K562 (cell line): ENCODE data around the gene GORASP2. TPM values are rescaled to one million over a fixed set of nuclear protein-coding genes. Genes with fewer than 3 reads are reported as not detected.

Experiments used
- ATAC-seq: fragments of 200-7000 bp; cut with Tn5 transposase; 3 replicates; pipeline ENCODE4 v1.9.1; 2020; ENCODE audit warnings: moderate library complexity
- BruUV-seq: library from RNA; stranded (reverse); fragments of 400-500 nt; replicated peaks from 2 replicates; lab custom pipeline; 2021; lab: Mats Ljungman, UMichigan
- CTCF ChIA-PET: fragments of 300-600 bp; formaldehyde crosslinking; extraction: SDS; loops from one replicate; lab custom pipeline; 2021; ENCODE audit warnings: low intra/inter-chr PET ratio; lab: Yijun Ruan, JAX
- POLR2A ChIA-PET: fragments of 300-600, 350-650 bp; sonication (Branson Sonifier 250); formaldehyde crosslinking; extraction: SDS; loops from one replicate; lab custom pipeline; 2021; ENCODE audit warnings: antibody characterized with exemption, inconsistent platforms; lab: Yijun Ruan, JAX
- DNase-seq, 4 experiments: peaks; one replicate each; pipeline versions ENCODE4 v3.0.0 to v3.0.0-alpha.2; 2011 to 2018; ENCODE audit warnings: low spot score in 3 of 4, mixed read lengths in 3 of 4; ENCODE audit errors: extremely low read depth in 1 of 4
- FAIRE-seq: peaks from 2 replicates; lab custom pipeline; 2011; peaks lifted over from hg19 to GRCh38; lab: Jason Lieb, UNC
- H2AFZ ChIP-seq: 2 replicates; pipeline ENCODE4 v1.6.0; 2011; ENCODE audit warnings: low read depth, low read length, control low read depth, inconsistent platforms
- H3K27ac ChIP-seq: fragments of 200-600 bp; 3 replicates; pipeline ENCODE4 v1.8.0; 2011; ENCODE audit warnings: low read depth, mild to moderate bottlenecking, control low read depth, inconsistent platforms, low read length, moderate library complexity, mixed read lengths; ENCODE audit errors: extremely low read depth
- H3K27me3 ChIP-seq, 2 experiments: fragments of 300-600 bp in 1 of 2; 2 replicates in 1 of 2; 3 replicates in 1 of 2; pipeline versions ENCODE4 v1.6.0 to v1.8.0; 2011; ENCODE audit warnings: inconsistent platforms in 2 of 2, low read length in 2 of 2, mild to moderate bottlenecking in 1 of 2, mixed read lengths in 1 of 2, moderate library complexity in 1 of 2; ENCODE audit not compliant: control insufficient read depth in 2 of 2, insufficient read depth in 2 of 2
- H3K36me3 ChIP-seq: fragments of 300-600 bp; 3 replicates; pipeline ENCODE4 v1.8.0; 2011; ENCODE audit warnings: mild to moderate bottlenecking, low read length, inconsistent platforms; ENCODE audit not compliant: control insufficient read depth, insufficient read depth
- H3K4me1 ChIP-seq, 2 experiments: fragments of 200-600 bp in 1 of 2; replicated peaks in 1 of 2; 2 replicates in 1 of 2; 3 replicates in 1 of 2; pipeline versions ENCODE4 v1.5.1 to v1.8.0; 2011; ENCODE audit warnings: inconsistent platforms in 2 of 2, low read length in 2 of 2, mild to moderate bottlenecking in 1 of 2, mixed read lengths in 1 of 2, moderate library complexity in 1 of 2; ENCODE audit not compliant: control insufficient read depth in 2 of 2, insufficient read depth in 2 of 2
- H3K4me2 ChIP-seq: 2 replicates; pipeline ENCODE4 v1.6.1; 2011; ENCODE audit warnings: low read length, control low read depth, inconsistent platforms, mixed read lengths; ENCODE audit not compliant: insufficient read depth
- H3K4me3 ChIP-seq: fragments of 200-600 bp; sonication (generic), shearing (Covaris generic); 2 replicates; pipeline ENCODE4 v1.5.1; 2016; ENCODE audit warnings: control low read depth, inconsistent platforms
- H3K79me2 ChIP-seq: fragments of 200-600 bp; 3 replicates; pipeline ENCODE4 v1.8.0; 2011; ENCODE audit warnings: low read length, inconsistent platforms; ENCODE audit not compliant: control insufficient read depth, insufficient read depth
- H3K9ac ChIP-seq, 2 experiments: 2 replicates each; pipeline versions ENCODE4 v1.6.0 to v1.6.1; 2011; ENCODE audit warnings: low read depth in 2 of 2, low read length in 2 of 2, control low read depth in 1 of 2, inconsistent platforms in 1 of 2, mild to moderate bottlenecking in 1 of 2, mixed read lengths in 1 of 2; ENCODE audit not compliant: insufficient read depth in 1 of 2
- H3K9me1 ChIP-seq: one replicate; pipeline ENCODE4 v1.6.0; 2011; ENCODE audit warnings: inconsistent platforms, mild to moderate bottlenecking, low read length, moderate library complexity; ENCODE audit not compliant: control insufficient read depth, insufficient read depth
- H3K9me3 ChIP-seq: replicated peaks from 2 replicates; pipeline ENCODE4 v1.5.1; 2011; ENCODE audit warnings: low read depth, low read length, inconsistent platforms; ENCODE audit not compliant: control insufficient read depth, insufficient read depth
- H4K20me1 ChIP-seq: replicated peaks from 2 replicates; pipeline ENCODE4 v1.6.1; 2011; ENCODE audit warnings: low read length, inconsistent platforms, mixed read lengths; ENCODE audit not compliant: control insufficient read depth, insufficient read depth
- DIDO1 ChIP-seq: fragments of 450-650 bp; IDR thresholded peaks from 2 replicates; pipeline ENCODE4 v1.6.1; 2016; ENCODE audit warnings: low read depth, missing biosample characterization, missing genetic modification characterization
- GABPB1 ChIP-seq: sonication (generic); formaldehyde crosslinking; IDR thresholded peaks from 2 replicates; pipeline ENCODE4 v1.8.0; 2022; ENCODE audit warnings: mild to moderate bottlenecking, missing genetic modification reagents
- IFI16 ChIP-seq: fragments of 250-450 bp; sonication (Bioruptor Pico); IDR thresholded peaks from 2 replicates; pipeline ENCODE4 v2.1.2; 2022; ENCODE audit warnings: mild to moderate bottlenecking, inconsistent platforms
- KLF10 ChIP-seq: fragments of 250-450 bp; sonication (Bioruptor Pico); IDR thresholded peaks from 2 replicates; pipeline ENCODE4 v1.6.1; 2021; ENCODE audit warnings: matching md5 sums
- MAZ ChIP-seq, 2 experiments: fragments of 450-650 bp in 1 of 2; sonication (generic) in 1 of 2; formaldehyde crosslinking; IDR thresholded peaks in 1 of 2; conservative IDR thresholded peaks in 1 of 2; 2 replicates each; pipeline versions ENCODE4 v1.4.0 to v1.5.0; 2020; ENCODE audit warnings: mild to moderate bottlenecking in 1 of 2, missing genetic modification reagents in 1 of 2
- MYBL2 ChIP-seq, 2 experiments: fragments of 450-650 bp in 1 of 2; sonication (generic) in 1 of 2; formaldehyde crosslinking in 1 of 2; IDR thresholded peaks; 2 replicates each; pipeline versions ENCODE4 v1.6.1 to v1.8.1; 2017 to 2022; ENCODE audit warnings: borderline replicate concordance in 1 of 2, inconsistent platforms in 1 of 2, low read depth in 1 of 2, mild to moderate bottlenecking in 1 of 2, missing genetic modification reagents in 1 of 2, moderate library complexity in 1 of 2
- POLR2G ChIP-seq: fragments of 200-400 bp; formaldehyde crosslinking; IDR thresholded peaks from 2 replicates; pipeline ENCODE4 v1.6.1; 2017; ENCODE audit warnings: low read depth, mild to moderate bottlenecking, antibody characterized with exemption, low read length, moderate library complexity
- SMAD2 ChIP-seq: fragments of 150-350 bp; IDR thresholded peaks from 2 replicates; pipeline ENCODE4 v1.6.1; 2014; ENCODE audit warnings: low read depth, mild to moderate bottlenecking, low read length
- SUPT5H ChIP-seq: fragments of 450-650 bp; IDR thresholded peaks from 2 replicates; pipeline ENCODE4 v1.6.1; 2016
- TAF9B ChIP-seq: fragments of 450-650 bp; IDR thresholded peaks from 2 replicates; pipeline ENCODE4 v1.6.1; 2018; ENCODE audit warnings: mild to moderate bottlenecking; ENCODE audit not compliant: partially characterized antibody
- WHSC1 ChIP-seq: IDR thresholded peaks from one replicate; pipeline ENCODE4 v1.6.1; 2012; ENCODE audit warnings: low read length, control low read depth, inconsistent platforms
- ZBTB11 ChIP-seq, 3 experiments: fragments of 200-800 bp in 1 of 3; fragments of 250-450 bp in 1 of 3; fragments of 450-650 bp in 1 of 3; sonication (Bioruptor Pico) in 1 of 3; sonication (Bioruptor generic) in 1 of 3; formaldehyde crosslinking in 1 of 3; IDR thresholded peaks; 2 replicates each; pipeline versions ENCODE4 v1.6.1 to v1.8.0; 2016 to 2022; ENCODE audit warnings: mild to moderate bottlenecking in 2 of 3, missing genetic modification characterization in 2 of 3, missing compliant biosample characterization in 1 of 3, moderate library complexity in 1 of 3
- ZNF239 ChIP-seq: fragments of 250-450 bp; sonication (Bioruptor Pico); IDR thresholded peaks from 2 replicates; pipeline ENCODE4 v1.4.0; 2020; ENCODE audit warnings: mild to moderate bottlenecking
- ZNF282 ChIP-seq: sonication (generic); formaldehyde crosslinking; IDR thresholded peaks from 2 replicates; pipeline ENCODE4 v1.8.1; 2023; ENCODE audit warnings: missing genetic modification reagents
- ZNF589 ChIP-seq: fragments of 200-800 bp; sonication (Bioruptor generic); IDR thresholded peaks from 2 replicates; pipeline ENCODE4 v1.6.1; 2016; ENCODE audit warnings: low read depth, missing genetic modification characterization, missing compliant biosample characterization
- WGBS: fragments of 100-300 bp; shearing (Covaris generic); methylation state at CpG from one replicate; pipeline ENCODE4 v1.1.6; 2016; ENCODE audit warnings: low coverage, mixed read lengths; ENCODE audit not compliant: insufficient coverage; ENCODE audit errors: missing lambda C conversion rate; 5-methylcytosine and 5-hydroxymethylcytosine counted together
- in situ Hi-C: fragments of 300-500 bp; cut with MboI; formaldehyde crosslinking; loops from 4 replicates; pipeline ENCODE4 v1.15.0; 2018; ENCODE audit warnings: inconsistent platforms, mixed read lengths
- intact Hi-C: fragments of 100-400 bp; cut with micrococcal nuclease; formaldehyde crosslinking; loops from 2 replicates; pipeline ENCODE4 v1.14.2; 2022
- polyA plus RNA-seq, 8 experiments: library from polyadenylated mRNA; depleted of rRNA in 4 of 8; stranded (reverse) in 5 of 8; unstranded in 3 of 8; fragments of >200 nt; fragmentation: Nextera tagmentation in 2 of 8; fragmentation: Illumina TruSeq in 1 of 8; extraction: Ambion mirVana in 2 of 8; extraction: Trizol in 1 of 8; gene quantifications; 2 replicates each; pipeline versions ENCODE4 v1.2.1 to v1.2.3, GENCODE V29; 2011 to 2014; ENCODE audit warnings: inconsistent platforms in 1 of 8, missing spikeins in 1 of 8
- total RNA-seq, 7 experiments: library from RNA; depleted of rRNA in 6 of 7; stranded (reverse); fragments of >200 nt in 6 of 7; fragmentation: Illumina TruSeq in 2 of 7; extraction: Trizol in 2 of 7; gene quantifications; 2 replicates each; pipeline versions ENCODE4 v1.2.1 to v1.2.3, GENCODE V29; 2011 to 2021; ENCODE audit warnings: low replicate concordance in 1 of 7

The GORASP2 gene
- total and polyA plus RNA-seq, 9 of the 15 experiments (the other 6 are each of a cell fraction or from before 2014, with no cell fraction given) = 27.4 to 180 (median 59.6) TPM

GRCh38 chr2:171013851-171014250 is 84.8 kb downstream of the GORASP2 start:
- no peak overlapping the region for H2AFZ ChIP-seq
- TF ChIP-seq MYBL2 (IDR thresholded peaks at IDR 0.05; ENCODE audit: low read depth) (no peak), MYBL2 (CRISPR knock-in tag; IDR thresholded peaks at IDR 0.05; ENCODE audit: borderline replicate concordance) (no peak), ZBTB11 (CRISPR knock-in tag; IDR thresholded peaks at IDR 0.05) (no peak), SUPT5H (no peak), ZNF589 (no peak), ZNF239 (no peak), TAF9B (no peak), SMAD2 (no peak), IFI16 (CRISPR knock-in tag) (no peak), WHSC1 (no peak), MAZ (CRISPR knock-in tag; conservative IDR thresholded peaks at IDR 0.05 in 1 of 2, IDR thresholded peaks at IDR 0.05 in 1 of 2) (no peak), POLR2G (no peak), GABPB1 (CRISPR knock-in tag) (no peak), KLF10 (CRISPR knock-in tag) (no peak), ZNF282 (CRISPR knock-in tag) (no peak), DIDO1 (tag) (no peak)
- no peak for ATAC-seq
- BruUV-seq = no TSS peak
- no peak overlapping the region for H3K27ac ChIP-seq
- no peaks in the 10 kb centered on the region for H3K9me3 ChIP-seq
- H3K9me1 ChIP-seq = no peaks in the 10 kb centered on the region
- CTCF ChIA-PET = interaction anchor here (0.7 kb wide), 1 partner anchor 342 kb away, joined by 3 read pairs; no protein-coding TSS in a partner anchor
- H3K36me3 ChIP-seq = peaks cover 69% of the 10 kb centered on the region
- no peak overlapping the region for H3K9ac ChIP-seq
- H3K4me3 ChIP-seq = no peak overlapping the region
- no peak overlapping the region for H3K4me2 ChIP-seq
- no peak for DNase-seq
- in situ Hi-C loops = no loop called here
- H3K79me2 ChIP-seq = 0 out of 3 replicates have a peak, but pooled peaks cover 7% of the 10 kb centered on the region
- peaks cover 6 to 11% of the 10 kb centered on the region in 2 experiments; a peak in 4 of 5 replicates for H3K4me1 ChIP-seq
- POLR2A ChIA-PET = no interaction called here
- no peak for FAIRE-seq
- 92% methylated on average over 1 of the region's 1 CpG for whole genome bisulfite sequencing
- intact Hi-C loops = no loop called here
- H3K27me3 ChIP-seq = no peaks in the 10 kb centered on the region
- no peaks in the 10 kb centered on the region for H4K20me1 ChIP-seq
